WTC11 (cell line): Measurements from ENCODE around the gene PRPF40A. TPM values are rescaled to one million over a fixed set of nuclear protein-coding genes. Genes with fewer than 3 reads are reported as not detected.

Experiments
- ATAC-seq: fragments of 200-7000 bp; cut with Tn5 transposase; 2 replicates; pipeline ENCODE4 v1.10.0; 2021; ENCODE audit warnings: mild to moderate bottlenecking, moderate library complexity
- CTCF ChIA-PET: fragments of 300-600 bp; sonication (Branson Sonifier 250); formaldehyde crosslinking; loops from one replicate; lab custom pipeline; 2021; ENCODE audit warnings: antibody characterized with exemption; lab: Charles Lee
- POLR2A ChIA-PET: fragments of 350-600 bp; sonication (Branson Sonifier 250); formaldehyde crosslinking; loops from one replicate; lab custom pipeline; 2021; ENCODE audit warnings: antibody characterized with exemption; lab: Charles Lee
- DNase-seq: peaks from one replicate; pipeline ENCODE4 v3.0.0; 2021; ENCODE audit warnings: low spot score
- H3K27ac Mint-ChIP-seq: 2 replicates; pipeline ENCODE4 v1.8.0; 2021; ENCODE audit warnings: mixed read lengths
- H3K27me3 Mint-ChIP-seq: 2 replicates; pipeline ENCODE4 v1.8.0; 2021; ENCODE audit warnings: low read depth, mild to moderate bottlenecking, moderate library complexity, mixed read lengths
- H3K36me3 Mint-ChIP-seq: 2 replicates; pipeline ENCODE4 v1.8.0; 2021; ENCODE audit warnings: mixed read lengths
- H3K4me1 Mint-ChIP-seq: 2 replicates; pipeline ENCODE4 v1.8.0; 2022; ENCODE audit warnings: mixed read lengths
- H3K4me3 Mint-ChIP-seq: 2 replicates; pipeline ENCODE4 v1.8.0; 2021; ENCODE audit warnings: mild to moderate bottlenecking, moderate library complexity, mixed read lengths
- H3K9me3 Mint-ChIP-seq: 2 replicates; pipeline ENCODE4 v1.8.0; 2021; ENCODE audit warnings: mixed read lengths
- ATF2 ChIP-seq: sonication (generic); formaldehyde crosslinking; IDR thresholded peaks from 2 replicates; pipeline ENCODE4 v1.8.1; 2022; ENCODE audit warnings: low read depth, missing genetic modification reagents, borderline replicate concordance
- ATF6 ChIP-seq: sonication (generic); formaldehyde crosslinking; IDR thresholded peaks from 2 replicates; pipeline ENCODE4 v1.8.1; 2023; ENCODE audit warnings: mild to moderate bottlenecking, missing genetic modification reagents
- CREB1 ChIP-seq: sonication (generic); formaldehyde crosslinking; IDR thresholded peaks from 2 replicates; pipeline ENCODE4 v1.8.0; 2023; ENCODE audit warnings: mild to moderate bottlenecking, missing genetic modification reagents
- GTF2I ChIP-seq: fragments of 250-450 bp; sonication (Bioruptor Pico); conservative IDR thresholded peaks from 2 replicates; pipeline ENCODE4 v1.4.0; 2021; ENCODE audit warnings: mild to moderate bottlenecking
- NFE2L1 ChIP-seq: sonication (generic); formaldehyde crosslinking; IDR thresholded peaks from 2 replicates; pipeline ENCODE4 v1.8.1; 2023; ENCODE audit warnings: missing genetic modification reagents
- OVOL2 ChIP-seq: fragments of 250-450 bp; sonication (Bioruptor Pico); IDR thresholded peaks from 2 replicates; pipeline ENCODE4 v1.9.0; 2021; ENCODE audit warnings: mild to moderate bottlenecking, borderline replicate concordance
- PRRX2 ChIP-seq: fragments of 250-450 bp; sonication (Bioruptor Pico); IDR thresholded peaks from 2 replicates; pipeline ENCODE4 v1.8.0; 2021; ENCODE audit warnings: mild to moderate bottlenecking
- TCF7 ChIP-seq: sonication (generic); formaldehyde crosslinking; IDR thresholded peaks from 2 replicates; pipeline ENCODE4 v1.8.0; 2022; ENCODE audit warnings: mild to moderate bottlenecking, low read depth, missing genetic modification reagents, moderate library complexity
- USF1 ChIP-seq: sonication (generic); formaldehyde crosslinking; IDR thresholded peaks from 2 replicates; pipeline ENCODE4 v1.8.0; 2022; ENCODE audit warnings: mild to moderate bottlenecking, missing genetic modification reagents
- ZBTB21 ChIP-seq: sonication (generic); formaldehyde crosslinking; IDR thresholded peaks from 2 replicates; pipeline ENCODE4 v1.8.1; 2023; ENCODE audit warnings: mild to moderate bottlenecking, missing genetic modification reagents, borderline replicate concordance
- ZNF396 ChIP-seq: fragments of 250-450 bp; sonication (Bioruptor Pico); IDR thresholded peaks from 2 replicates; pipeline ENCODE4 v1.8.0; 2021; ENCODE audit warnings: mild to moderate bottlenecking, moderate library complexity, borderline replicate concordance
- total RNA-seq: library from RNA; stranded (reverse); gene quantifications from 3 replicates; pipeline ENCODE4 v1.2.3, GENCODE V29; 2021
- TF ChIP-seq, protein P1 (sequence below): fragments of 250-450 bp; sonication (Bioruptor Pico); IDR thresholded peaks from 2 replicates; pipeline ENCODE4 v1.9.0; 2021; ENCODE audit warnings: mild to moderate bottlenecking
- TF ChIP-seq, protein P2 (sequence below): sonication (generic); formaldehyde crosslinking; IDR thresholded peaks from 2 replicates; pipeline ENCODE4 v1.8.0; 2023; ENCODE audit warnings: missing genetic modification reagents, mild to moderate bottlenecking, borderline replicate concordance
- TF ChIP-seq, protein P3 (sequence below): sonication (generic); formaldehyde crosslinking; IDR thresholded peaks from 2 replicates; pipeline ENCODE4 v1.8.1; 2023; ENCODE audit warnings: mild to moderate bottlenecking, missing genetic modification reagents
- TF ChIP-seq, protein P4 (sequence below): sonication (generic); formaldehyde crosslinking; IDR thresholded peaks from 2 replicates; pipeline ENCODE4 v1.8.1; 2023; ENCODE audit warnings: mild to moderate bottlenecking, missing genetic modification reagents, moderate library complexity
- TF ChIP-seq, protein P5 (sequence below): sonication (generic); formaldehyde crosslinking; IDR thresholded peaks from 2 replicates; pipeline ENCODE4 v1.8.0; 2022; ENCODE audit warnings: mild to moderate bottlenecking, missing genetic modification reagents
- TF ChIP-seq, protein P6 (sequence below): fragments of 250-450 bp; sonication (Bioruptor Pico); IDR thresholded peaks from 2 replicates; pipeline ENCODE4 v1.9.0; 2021; ENCODE audit warnings: mild to moderate bottlenecking
- TF ChIP-seq, protein P7 (sequence below): fragments of 200-600 bp; IDR thresholded peaks from 2 replicates; pipeline ENCODE4 v1.8.0; 2022; ENCODE audit warnings: antibody characterized with exemption

The PRPF40A gene
- total RNA-seq, 1 experiment from 2014 or later = 189 TPM

GRCh38 chr2:152658221-152658620 lies 59.0 kb downstream of the PRPF40A start (continued):
- TF ChIP-seq USF1 (CRISPR knock-in tag) (no peak), CREB1 (CRISPR knock-in tag) (no peak), GTF2I (no peak), OVOL2 (CRISPR knock-in tag) (no peak), ZBTB21 (no peak), TCF7 (CRISPR knock-in tag) (no peak), PRRX2 (CRISPR knock-in tag) (no peak), NFE2L1 (CRISPR knock-in tag) (no peak), ATF2 (no peak)
- TF ChIP-seq, protein P1, sequence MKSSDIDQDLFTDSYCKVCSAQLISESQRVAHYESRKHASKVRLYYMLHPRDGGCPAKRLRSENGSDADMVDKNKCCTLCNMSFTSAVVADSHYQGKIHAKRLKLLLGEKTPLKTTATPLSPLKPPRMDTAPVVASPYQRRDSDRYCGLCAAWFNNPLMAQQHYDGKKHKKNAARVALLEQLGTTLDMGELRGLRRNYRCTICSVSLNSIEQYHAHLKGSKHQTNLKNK = no peak
- TF ChIP-seq, protein P2, sequence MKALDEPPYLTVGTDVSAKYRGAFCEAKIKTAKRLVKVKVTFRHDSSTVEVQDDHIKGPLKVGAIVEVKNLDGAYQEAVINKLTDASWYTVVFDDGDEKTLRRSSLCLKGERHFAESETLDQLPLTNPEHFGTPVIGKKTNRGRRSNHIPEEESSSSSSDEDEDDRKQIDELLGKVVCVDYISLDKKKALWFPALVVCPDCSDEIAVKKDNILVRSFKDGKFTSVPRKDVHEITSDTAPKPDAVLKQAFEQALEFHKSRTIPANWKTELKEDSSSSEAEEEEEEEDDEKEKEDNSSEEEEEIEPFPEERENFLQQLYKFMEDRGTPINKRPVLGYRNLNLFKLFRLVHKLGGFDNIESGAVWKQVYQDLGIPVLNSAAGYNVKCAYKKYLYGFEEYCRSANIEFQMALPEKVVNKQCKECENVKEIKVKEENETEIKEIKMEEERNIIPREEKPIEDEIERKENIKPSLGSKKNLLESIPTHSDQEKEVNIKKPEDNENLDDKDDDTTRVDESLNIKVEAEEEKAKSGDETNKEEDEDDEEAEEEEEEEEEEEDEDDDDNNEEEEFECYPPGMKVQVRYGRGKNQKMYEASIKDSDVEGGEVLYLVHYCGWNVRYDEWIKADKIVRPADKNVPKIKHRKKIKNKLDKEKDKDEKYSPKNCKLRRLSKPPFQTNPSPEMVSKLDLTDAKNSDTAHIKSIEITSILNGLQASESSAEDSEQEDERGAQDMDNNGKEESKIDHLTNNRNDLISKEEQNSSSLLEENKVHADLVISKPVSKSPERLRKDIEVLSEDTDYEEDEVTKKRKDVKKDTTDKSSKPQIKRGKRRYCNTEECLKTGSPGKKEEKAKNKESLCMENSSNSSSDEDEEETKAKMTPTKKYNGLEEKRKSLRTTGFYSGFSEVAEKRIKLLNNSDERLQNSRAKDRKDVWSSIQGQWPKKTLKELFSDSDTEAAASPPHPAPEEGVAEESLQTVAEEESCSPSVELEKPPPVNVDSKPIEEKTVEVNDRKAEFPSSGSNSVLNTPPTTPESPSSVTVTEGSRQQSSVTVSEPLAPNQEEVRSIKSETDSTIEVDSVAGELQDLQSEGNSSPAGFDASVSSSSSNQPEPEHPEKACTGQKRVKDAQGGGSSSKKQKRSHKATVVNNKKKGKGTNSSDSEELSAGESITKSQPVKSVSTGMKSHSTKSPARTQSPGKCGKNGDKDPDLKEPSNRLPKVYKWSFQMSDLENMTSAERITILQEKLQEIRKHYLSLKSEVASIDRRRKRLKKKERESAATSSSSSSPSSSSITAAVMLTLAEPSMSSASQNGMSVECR (CRISPR knock-in tag) = no peak
- TF ChIP-seq, protein P3, sequence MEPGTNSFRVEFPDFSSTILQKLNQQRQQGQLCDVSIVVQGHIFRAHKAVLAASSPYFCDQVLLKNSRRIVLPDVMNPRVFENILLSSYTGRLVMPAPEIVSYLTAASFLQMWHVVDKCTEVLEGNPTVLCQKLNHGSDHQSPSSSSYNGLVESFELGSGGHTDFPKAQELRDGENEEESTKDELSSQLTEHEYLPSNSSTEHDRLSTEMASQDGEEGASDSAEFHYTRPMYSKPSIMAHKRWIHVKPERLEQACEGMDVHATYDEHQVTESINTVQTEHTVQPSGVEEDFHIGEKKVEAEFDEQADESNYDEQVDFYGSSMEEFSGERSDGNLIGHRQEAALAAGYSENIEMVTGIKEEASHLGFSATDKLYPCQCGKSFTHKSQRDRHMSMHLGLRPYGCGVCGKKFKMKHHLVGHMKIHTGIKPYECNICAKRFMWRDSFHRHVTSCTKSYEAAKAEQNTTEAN (CRISPR knock-in tag) = no peak
- TF ChIP-seq, protein P4, sequence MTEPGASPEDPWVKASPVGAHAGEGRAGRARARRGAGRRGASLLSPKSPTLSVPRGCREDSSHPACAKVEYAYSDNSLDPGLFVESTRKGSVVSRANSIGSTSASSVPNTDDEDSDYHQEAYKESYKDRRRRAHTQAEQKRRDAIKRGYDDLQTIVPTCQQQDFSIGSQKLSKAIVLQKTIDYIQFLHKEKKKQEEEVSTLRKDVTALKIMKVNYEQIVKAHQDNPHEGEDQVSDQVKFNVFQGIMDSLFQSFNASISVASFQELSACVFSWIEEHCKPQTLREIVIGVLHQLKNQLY = no peak

GRCh38 chr2:152657043-152657442 lies 60.2 kb downstream of the PRPF40A start:
- H3K27ac Mint-ChIP-seq = no peak overlapping the region
- CTCF ChIA-PET = no interaction called here
- H3K9me3 Mint-ChIP-seq = no peaks in the 10 kb centered on the region
- no peaks in the 10 kb centered on the region for H3K27me3 Mint-ChIP-seq
- ATAC-seq (no peak), DNase-seq (no peak)
- peaks cover 68% of the 10 kb centered on the region for H3K36me3 Mint-ChIP-seq
- POLR2A ChIA-PET = no interaction called here
- no peak overlapping the region for H3K4me3 Mint-ChIP-seq
- H3K4me1 Mint-ChIP-seq = 0 out of 2 replicates have a peak, but pooled peaks cover under 1% of the 10 kb centered on the region
- TF ChIP-seq, protein P5, sequence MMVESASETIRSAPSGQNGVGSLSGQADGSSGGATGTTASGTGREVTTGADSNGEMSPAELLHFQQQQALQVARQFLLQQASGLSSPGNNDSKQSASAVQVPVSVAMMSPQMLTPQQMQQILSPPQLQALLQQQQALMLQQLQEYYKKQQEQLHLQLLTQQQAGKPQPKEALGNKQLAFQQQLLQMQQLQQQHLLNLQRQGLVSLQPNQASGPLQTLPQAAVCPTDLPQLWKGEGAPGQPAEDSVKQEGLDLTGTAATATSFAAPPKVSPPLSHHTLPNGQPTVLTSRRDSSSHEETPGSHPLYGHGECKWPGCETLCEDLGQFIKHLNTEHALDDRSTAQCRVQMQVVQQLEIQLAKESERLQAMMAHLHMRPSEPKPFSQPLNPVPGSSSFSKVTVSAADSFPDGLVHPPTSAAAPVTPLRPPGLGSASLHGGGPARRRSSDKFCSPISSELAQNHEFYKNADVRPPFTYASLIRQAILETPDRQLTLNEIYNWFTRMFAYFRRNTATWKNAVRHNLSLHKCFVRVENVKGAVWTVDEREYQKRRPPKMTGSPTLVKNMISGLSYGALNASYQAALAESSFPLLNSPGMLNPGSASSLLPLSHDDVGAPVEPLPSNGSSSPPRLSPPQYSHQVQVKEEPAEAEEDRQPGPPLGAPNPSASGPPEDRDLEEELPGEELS (CRISPR knock-in tag) = no peak
- TF ChIP-seq, protein P6, sequence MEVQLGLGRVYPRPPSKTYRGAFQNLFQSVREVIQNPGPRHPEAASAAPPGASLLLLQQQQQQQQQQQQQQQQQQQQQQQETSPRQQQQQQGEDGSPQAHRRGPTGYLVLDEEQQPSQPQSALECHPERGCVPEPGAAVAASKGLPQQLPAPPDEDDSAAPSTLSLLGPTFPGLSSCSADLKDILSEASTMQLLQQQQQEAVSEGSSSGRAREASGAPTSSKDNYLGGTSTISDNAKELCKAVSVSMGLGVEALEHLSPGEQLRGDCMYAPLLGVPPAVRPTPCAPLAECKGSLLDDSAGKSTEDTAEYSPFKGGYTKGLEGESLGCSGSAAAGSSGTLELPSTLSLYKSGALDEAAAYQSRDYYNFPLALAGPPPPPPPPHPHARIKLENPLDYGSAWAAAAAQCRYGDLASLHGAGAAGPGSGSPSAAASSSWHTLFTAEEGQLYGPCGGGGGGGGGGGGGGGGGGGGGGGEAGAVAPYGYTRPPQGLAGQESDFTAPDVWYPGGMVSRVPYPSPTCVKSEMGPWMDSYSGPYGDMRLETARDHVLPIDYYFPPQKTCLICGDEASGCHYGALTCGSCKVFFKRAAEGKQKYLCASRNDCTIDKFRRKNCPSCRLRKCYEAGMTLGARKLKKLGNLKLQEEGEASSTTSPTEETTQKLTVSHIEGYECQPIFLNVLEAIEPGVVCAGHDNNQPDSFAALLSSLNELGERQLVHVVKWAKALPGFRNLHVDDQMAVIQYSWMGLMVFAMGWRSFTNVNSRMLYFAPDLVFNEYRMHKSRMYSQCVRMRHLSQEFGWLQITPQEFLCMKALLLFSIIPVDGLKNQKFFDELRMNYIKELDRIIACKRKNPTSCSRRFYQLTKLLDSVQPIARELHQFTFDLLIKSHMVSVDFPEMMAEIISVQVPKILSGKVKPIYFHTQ (CRISPR knock-in tag) = no peak
- no peak for TF ChIP-seq ZNF396 (CRISPR knock-in tag)
- TF ChIP-seq ATF6 (CRISPR knock-in tag) = no peak
- TF ChIP-seq, protein P7, sequence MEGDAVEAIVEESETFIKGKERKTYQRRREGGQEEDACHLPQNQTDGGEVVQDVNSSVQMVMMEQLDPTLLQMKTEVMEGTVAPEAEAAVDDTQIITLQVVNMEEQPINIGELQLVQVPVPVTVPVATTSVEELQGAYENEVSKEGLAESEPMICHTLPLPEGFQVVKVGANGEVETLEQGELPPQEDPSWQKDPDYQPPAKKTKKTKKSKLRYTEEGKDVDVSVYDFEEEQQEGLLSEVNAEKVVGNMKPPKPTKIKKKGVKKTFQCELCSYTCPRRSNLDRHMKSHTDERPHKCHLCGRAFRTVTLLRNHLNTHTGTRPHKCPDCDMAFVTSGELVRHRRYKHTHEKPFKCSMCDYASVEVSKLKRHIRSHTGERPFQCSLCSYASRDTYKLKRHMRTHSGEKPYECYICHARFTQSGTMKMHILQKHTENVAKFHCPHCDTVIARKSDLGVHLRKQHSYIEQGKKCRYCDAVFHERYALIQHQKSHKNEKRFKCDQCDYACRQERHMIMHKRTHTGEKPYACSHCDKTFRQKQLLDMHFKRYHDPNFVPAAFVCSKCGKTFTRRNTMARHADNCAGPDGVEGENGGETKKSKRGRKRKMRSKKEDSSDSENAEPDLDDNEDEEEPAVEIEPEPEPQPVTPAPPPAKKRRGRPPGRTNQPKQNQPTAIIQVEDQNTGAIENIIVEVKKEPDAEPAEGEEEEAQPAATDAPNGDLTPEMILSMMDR = no peak
- no peak for TF ChIP-seq OVOL2 (CRISPR knock-in tag)
